ENCODE results near the gene NDST1. TPM values are rescaled to one million over a fixed set of nuclear protein-coding genes. Genes with fewer than 3 reads are reported as not detected.

Gene NDST1
- total RNA-seq, 3 donors from 2014 or later = 5.0 to 8.0 (median 5.6) TPM

DNA sequence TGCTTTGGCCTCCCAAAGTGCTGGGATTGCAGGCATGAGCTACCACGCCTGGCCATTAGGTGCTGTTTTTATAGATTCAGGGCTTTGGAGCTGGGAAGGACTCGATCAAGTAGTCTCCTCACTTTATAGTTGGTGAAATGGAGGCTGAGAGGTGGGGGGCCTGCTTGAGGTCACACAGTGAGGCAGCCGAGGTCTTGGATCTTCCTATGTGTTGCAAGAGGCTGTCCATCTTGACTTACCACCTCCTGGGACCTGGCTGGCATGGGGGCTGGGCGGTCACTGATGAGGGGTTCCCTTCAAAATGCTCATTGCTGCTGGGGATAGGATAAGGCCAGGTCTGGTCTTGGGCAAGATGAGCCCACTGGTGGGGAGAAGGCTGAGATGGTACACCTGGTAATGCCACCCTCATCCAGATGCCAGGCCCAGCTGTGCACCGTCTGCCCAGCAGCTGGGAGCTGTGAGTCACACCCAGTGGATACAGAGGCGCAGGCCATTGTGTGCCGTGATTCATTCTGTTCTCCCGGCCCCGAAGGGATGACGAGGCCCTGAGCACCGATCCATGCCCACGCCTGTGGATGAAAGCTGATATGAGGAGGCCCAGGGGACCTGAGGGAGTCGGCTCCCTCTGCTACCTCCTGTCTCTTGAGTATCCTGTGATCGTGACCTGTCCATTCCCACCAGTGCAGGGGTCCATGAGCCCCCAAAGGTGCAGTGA, 10.5 kb upstream of the NDST1 start:
- Mint-ChIP-seq H3K27me3 (ENCODE audit: low read depth) (no peaks in the 10 kb centered on the region), H3K36me3 (ENCODE audit: insufficient read depth) (no peaks in the 10 kb centered on the region), H3K9me3 (no peaks in the 10 kb centered on the region), H3K4me1 (ENCODE audit: low read depth) (no peaks in the 10 kb centered on the region), H3K4me3 (no peak overlapping the region)
- ATAC-seq (no peak), DNase-seq (no peak)

DNA sequence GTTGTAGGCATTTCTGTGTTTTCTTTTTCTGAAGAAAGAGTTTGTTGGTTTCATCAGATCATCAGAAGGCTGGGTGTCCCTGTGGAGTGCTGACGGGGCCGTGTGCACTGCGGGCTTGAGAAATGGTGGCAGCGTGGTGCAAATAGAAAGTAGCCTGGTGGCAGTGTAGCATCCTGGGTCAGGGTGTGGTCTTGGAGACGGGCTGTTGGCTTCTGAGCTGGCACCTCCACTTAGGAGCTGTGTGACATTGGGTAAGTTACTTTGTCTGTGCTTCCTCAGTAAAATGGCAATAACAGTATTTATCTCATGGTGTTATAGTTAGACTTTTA, 10.0 kb upstream of the NDST1 start:
- no peak overlapping the region for H3K4me3 Mint-ChIP-seq
- H3K9me3 Mint-ChIP-seq = no peaks in the 10 kb centered on the region
- H3K4me1 Mint-ChIP-seq (ENCODE audit: low read depth) = no peaks in the 10 kb centered on the region
- no peaks in the 10 kb centered on the region for H3K27me3 Mint-ChIP-seq (ENCODE audit: low read depth)
- ATAC-seq = no peak
- DNase-seq = no peak
- no peaks in the 10 kb centered on the region for H3K36me3 Mint-ChIP-seq (ENCODE audit: insufficient read depth)

DNA sequence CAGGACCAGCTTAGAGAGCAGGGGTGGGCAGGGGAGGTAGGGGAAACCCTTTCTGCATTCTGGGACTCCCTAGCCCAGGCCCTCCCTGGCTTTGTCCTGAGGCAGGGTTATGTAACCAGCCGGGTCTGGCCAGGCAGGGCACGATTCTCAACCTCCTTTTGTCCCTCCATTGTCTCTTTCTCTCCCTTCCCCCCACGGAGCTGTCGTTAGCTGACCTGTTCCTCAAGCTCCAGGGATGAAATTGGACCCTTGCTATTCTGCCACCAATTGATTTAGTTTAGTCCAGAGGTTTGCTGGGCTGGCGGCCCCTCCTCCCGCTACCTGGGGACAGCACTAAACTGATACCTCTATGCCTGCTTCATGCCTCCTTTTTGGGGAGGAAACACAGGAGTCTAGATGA, 9.4 kb upstream of the NDST1 start:
- Mint-ChIP-seq H3K27me3 (ENCODE audit: low read depth) (no peaks in the 10 kb centered on the region), H3K4me1 (ENCODE audit: low read depth) (no peaks in the 10 kb centered on the region), H3K36me3 (ENCODE audit: insufficient read depth) (no peaks in the 10 kb centered on the region), H3K9me3 (no peaks in the 10 kb centered on the region), H3K4me3 (no peak overlapping the region)
- ATAC-seq (no peak), DNase-seq (no peak)

DNA sequence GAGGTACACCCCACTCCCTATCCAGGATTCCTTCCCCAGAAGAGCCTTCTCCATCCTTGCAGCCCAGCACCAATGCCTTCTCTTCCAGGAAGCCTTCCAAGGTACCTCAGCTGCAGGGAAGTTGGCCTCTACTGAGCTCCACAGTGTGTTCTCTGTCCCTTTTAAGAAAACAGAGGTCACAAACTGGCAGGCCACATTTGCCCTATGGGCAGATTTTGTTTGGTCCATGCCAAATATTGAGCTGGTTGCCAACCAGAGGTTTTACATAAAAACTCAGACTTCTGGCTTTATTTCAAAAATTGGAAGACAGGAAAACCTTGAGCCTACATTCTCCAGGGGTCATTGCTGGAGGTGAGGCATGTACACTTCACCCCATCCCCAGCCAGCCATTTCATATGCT, 9.0 kb upstream of the NDST1 start:
- Mint-ChIP-seq H3K4me3 (no peak overlapping the region), H3K27me3 (ENCODE audit: low read depth) (no peaks in the 10 kb centered on the region), H3K9me3 (no peaks in the 10 kb centered on the region), H3K4me1 (ENCODE audit: low read depth) (no peaks in the 10 kb centered on the region), H3K36me3 (ENCODE audit: insufficient read depth) (no peaks in the 10 kb centered on the region)
- ATAC-seq (no peak), DNase-seq (no peak)

DNA sequence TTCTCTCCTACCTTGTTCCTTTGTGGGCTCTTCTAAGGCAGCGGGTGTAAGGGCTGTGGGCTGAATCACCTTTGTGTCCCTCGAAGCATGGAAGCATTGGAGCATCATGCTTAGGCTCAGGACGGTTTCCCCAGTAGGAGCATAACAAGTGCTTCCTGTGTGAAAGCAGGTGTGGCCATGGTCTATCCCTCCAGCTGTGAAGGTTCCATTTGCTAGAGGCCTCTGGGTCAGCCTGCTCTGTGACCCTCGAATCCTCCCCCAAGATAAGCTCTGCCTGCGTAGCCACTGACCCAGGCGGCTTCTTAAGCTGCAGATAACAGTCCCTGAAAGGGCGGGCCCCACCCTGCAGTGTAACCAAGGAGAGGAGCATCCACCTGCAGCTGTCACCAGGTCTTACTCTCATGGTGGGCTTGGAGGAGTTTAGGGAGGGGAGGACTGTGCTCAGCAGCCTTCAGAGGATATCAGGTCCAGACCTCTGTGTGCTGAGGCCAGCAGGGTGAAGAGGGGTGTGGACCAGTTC, 8.4 kb upstream of the NDST1 start:
- no peaks in the 10 kb centered on the region for H3K36me3 Mint-ChIP-seq (ENCODE audit: insufficient read depth)
- ATAC-seq (no peak), DNase-seq (no peak)
- no peaks in the 10 kb centered on the region for H3K9me3 Mint-ChIP-seq
- H3K4me1 Mint-ChIP-seq (ENCODE audit: low read depth) = no peaks in the 10 kb centered on the region
- no peak overlapping the region for H3K4me3 Mint-ChIP-seq
- H3K27me3 Mint-ChIP-seq (ENCODE audit: low read depth) = no peaks in the 10 kb centered on the region

DNA sequence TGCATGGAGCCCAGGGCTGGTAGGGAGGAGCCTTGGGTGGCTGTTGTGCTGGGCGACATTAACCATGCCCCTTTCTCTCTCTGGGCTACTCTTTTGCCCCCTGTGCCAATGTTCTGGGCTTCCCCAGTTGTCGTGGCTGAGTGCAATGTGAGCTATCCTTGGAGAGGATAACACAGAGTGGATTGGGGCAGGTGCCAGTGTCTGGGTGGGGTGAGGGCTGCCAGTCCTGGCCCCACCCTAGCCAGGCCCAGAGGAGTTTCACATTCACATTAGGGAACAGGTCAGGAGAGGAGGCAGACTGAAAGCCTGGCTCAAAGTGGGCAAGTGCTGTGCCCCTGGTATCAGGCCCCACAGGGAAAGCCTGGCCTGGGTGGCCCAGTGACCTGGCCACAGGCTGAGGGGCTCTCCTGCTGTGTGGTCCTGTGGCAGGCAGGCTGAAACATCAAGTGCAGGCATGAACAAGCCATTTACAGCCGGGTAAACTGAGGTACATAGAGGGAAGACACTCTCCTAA, 7.5 kb upstream of the NDST1 start:
- DNase-seq = no peak
- H3K4me1 Mint-ChIP-seq (ENCODE audit: low read depth) = no peaks in the 10 kb centered on the region
- no peak overlapping the region for H3K4me3 Mint-ChIP-seq
- no peaks in the 10 kb centered on the region for H3K9me3 Mint-ChIP-seq
- ATAC-seq = no peak
- no peaks in the 10 kb centered on the region for H3K27me3 Mint-ChIP-seq (ENCODE audit: low read depth)
- H3K36me3 Mint-ChIP-seq (ENCODE audit: insufficient read depth) = no peaks in the 10 kb centered on the region

DNA sequence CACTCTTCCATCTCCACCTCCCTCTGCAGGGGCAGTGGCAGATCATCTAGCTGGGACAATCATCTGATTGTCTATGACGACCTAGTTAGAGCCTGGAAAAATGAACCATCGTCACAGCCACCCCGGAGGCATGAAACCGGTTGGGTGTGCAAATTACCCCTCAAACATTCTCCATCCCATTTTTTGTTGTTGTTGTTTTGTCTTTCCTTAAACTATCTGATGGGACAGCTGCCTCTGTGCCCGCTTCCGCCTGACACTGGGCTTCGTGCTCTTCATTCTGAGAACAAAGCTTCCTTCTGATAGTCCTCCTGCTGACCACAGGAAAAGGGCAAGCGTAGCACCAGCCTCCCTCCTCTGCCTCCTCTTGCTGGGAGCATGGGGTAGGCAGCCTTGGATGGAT, 7.0 kb upstream of the NDST1 start:
- no peak overlapping the region for H3K4me3 Mint-ChIP-seq
- H3K27me3 Mint-ChIP-seq (ENCODE audit: low read depth) = no peaks in the 10 kb centered on the region
- H3K9me3 Mint-ChIP-seq = no peaks in the 10 kb centered on the region
- H3K36me3 Mint-ChIP-seq (ENCODE audit: insufficient read depth) = no peaks in the 10 kb centered on the region
- H3K4me1 Mint-ChIP-seq (ENCODE audit: low read depth) = no peaks in the 10 kb centered on the region
- DNase-seq = no peak
- ATAC-seq = no peak

DNA sequence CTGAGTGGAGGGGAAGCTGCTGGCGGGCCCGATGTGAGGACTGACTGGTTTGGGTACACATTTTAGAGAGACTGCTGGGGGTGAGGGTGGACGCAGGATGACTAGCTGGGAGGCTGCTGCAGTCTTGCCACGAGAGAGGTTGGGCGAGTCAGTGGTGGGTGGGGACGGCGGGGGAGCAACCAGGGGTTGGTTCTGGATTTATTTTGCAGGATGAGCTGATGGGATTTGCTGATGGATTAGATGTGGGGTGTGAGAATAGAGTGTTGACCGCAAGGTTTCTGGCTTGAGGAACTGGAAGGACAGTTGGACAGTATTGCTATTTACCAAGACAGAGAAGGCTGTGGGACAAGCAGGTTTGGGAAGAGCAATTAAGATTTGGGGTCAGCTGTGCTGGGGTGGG, 5.8 kb upstream of the NDST1 start:
- H3K4me1 Mint-ChIP-seq (ENCODE audit: low read depth) = no peaks in the 10 kb centered on the region
- H3K27me3 Mint-ChIP-seq (ENCODE audit: low read depth) = no peaks in the 10 kb centered on the region
- no peak for DNase-seq
- ATAC-seq = no peak
- H3K4me3 Mint-ChIP-seq = no peak overlapping the region
- H3K9me3 Mint-ChIP-seq = no peaks in the 10 kb centered on the region
- H3K36me3 Mint-ChIP-seq (ENCODE audit: insufficient read depth) = no peaks in the 10 kb centered on the region

DNA sequence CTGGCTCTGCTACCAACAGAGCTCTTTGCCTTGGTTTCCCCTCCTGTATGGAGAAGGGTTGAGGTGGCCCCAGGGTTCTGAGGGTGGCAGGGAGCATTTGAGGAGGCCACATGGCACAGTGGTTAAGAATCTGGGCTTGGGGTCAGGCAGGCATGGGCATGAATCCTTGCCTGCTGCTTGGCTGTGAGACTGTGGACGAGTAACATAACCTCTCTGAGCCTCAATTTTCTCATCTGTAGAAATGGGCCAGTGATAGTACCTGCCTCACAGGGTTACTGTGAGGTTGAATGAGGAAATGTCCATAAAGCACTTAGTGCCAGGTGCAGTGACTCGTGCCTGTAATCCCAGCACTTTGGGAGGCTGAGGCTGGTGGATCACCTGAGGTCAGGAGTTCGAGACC, 5.1 kb upstream of the NDST1 start:
- no peak for DNase-seq
- ATAC-seq = no peak
- Mint-ChIP-seq H3K27me3 (ENCODE audit: low read depth) (no peaks in the 10 kb centered on the region), H3K9me3 (no peaks in the 10 kb centered on the region), H3K4me1 (ENCODE audit: low read depth) (no peaks in the 10 kb centered on the region), H3K36me3 (ENCODE audit: insufficient read depth) (no peaks in the 10 kb centered on the region), H3K4me3 (no peak overlapping the region)

DNA sequence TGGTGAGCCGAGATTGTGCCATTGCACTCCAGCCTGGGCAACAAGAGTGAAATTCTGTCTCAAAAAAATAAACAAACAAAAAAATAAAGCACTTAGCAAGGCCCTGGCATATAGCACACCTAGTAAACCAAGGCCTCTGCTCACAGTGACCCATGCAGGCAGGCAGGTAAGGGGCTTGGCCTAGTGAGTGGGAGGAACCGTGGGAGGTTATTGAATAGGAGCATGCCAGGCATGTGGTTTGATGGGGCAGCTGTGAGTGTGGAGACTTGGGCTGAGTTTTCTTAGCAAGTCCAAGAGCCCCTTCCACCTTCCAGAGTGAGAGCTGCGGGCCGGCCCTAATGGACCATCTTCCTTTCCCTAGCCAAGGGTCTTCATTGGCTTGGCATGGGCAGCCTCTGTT, 4.5 kb upstream of the NDST1 start:
- Mint-ChIP-seq H3K27me3 (ENCODE audit: low read depth) (no peaks in the 10 kb centered on the region), H3K4me1 (ENCODE audit: low read depth) (no peaks in the 10 kb centered on the region), H3K4me3 (no peak overlapping the region), H3K9me3 (no peaks in the 10 kb centered on the region), H3K36me3 (ENCODE audit: insufficient read depth) (no peaks in the 10 kb centered on the region)
- no peak for ATAC-seq
- no peak for DNase-seq

DNA sequence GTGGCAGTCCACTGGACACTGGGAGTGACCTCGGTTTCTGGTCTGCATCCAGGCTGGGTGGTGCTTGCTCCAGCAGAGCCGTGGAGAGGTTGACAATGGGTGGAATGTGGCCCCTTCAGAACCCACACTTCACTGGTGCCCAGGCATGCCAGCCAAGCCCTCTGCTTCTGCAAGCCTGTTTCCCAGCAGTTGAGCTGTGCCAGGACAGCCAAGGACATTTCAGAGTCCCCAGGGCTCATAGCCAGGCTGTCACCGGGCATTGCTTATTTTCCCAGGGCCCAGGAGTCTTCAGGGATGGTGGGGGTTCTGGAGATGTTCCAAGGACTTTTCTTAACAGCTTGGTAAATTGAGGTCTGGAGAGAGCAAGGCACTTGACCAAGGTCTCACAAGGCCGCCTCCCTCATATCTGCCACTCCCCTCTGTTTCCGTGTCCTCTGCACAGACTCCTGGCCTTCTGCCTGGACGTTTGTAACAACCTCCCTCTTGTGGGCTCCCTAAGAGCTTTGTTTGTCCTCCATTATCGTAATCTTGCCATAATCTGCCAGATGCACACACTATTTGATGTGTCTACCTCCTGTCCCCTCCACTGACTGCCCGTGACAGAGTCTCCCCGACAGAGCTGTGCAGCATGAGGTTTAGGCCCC, 3.8 kb upstream of the NDST1 start:
- ATAC-seq = no peak
- no peak overlapping the region for H3K4me3 Mint-ChIP-seq
- no peaks in the 10 kb centered on the region for H3K36me3 Mint-ChIP-seq (ENCODE audit: insufficient read depth)
- no peaks in the 10 kb centered on the region for H3K9me3 Mint-ChIP-seq
- DNase-seq = no peak
- no peaks in the 10 kb centered on the region for H3K4me1 Mint-ChIP-seq (ENCODE audit: low read depth)
- H3K27me3 Mint-ChIP-seq (ENCODE audit: low read depth) = no peaks in the 10 kb centered on the region

DNA sequence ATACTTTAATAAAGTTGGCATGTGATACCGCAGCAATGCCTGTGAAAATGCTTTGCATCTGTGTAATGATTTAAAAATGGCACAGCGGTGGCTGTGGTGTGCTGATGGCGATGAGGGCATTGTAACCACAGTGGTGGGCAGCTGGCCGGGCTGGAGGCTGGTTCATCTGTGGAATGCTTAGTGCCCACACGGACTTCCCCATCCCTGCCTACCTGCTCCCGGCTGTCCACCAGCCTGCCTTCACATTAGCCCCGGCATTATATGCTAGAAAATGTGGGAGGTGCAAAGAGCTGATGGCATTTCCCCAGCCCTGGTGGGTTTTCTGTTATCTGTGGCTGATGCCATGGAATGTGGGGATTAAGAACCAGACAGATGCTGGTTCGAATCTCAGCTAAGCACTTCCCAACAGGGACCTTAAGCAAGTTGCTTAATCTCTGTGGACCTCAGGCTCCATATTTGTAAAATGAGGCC, 2.9 kb upstream of the NDST1 start:
- no peaks in the 10 kb centered on the region for H3K27me3 Mint-ChIP-seq (ENCODE audit: low read depth)
- no peaks in the 10 kb centered on the region for H3K36me3 Mint-ChIP-seq (ENCODE audit: insufficient read depth)
- no peaks in the 10 kb centered on the region for H3K9me3 Mint-ChIP-seq
- DNase-seq (no peak), ATAC-seq (no peak)
- no peak overlapping the region for H3K4me3 Mint-ChIP-seq
- H3K4me1 Mint-ChIP-seq (ENCODE audit: low read depth) = no peaks in the 10 kb centered on the region

DNA sequence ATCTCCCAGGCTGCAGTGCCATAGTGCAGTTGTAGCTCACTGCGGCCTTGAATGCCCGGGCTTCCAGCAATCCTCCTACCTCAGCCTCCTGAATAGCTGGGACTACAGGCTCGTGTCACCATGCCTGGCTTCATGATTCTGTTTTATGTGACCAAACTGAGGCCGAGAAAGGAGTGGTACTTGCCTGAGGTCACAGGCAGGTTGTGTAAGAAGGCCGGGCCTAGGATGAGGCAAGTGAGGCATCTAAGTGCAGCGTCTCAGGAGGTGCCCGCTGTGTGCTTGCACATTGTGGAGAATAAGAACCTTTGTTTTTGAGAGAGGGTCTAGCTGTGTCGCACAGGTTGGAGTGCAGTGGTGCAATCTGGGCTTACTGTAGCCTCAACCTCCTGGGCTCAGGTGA, 2.1 kb upstream of the NDST1 start:
- H3K27me3 Mint-ChIP-seq (ENCODE audit: low read depth) = no peaks in the 10 kb centered on the region
- no peak for ATAC-seq
- no peak for DNase-seq
- no peaks in the 10 kb centered on the region for H3K9me3 Mint-ChIP-seq
- no peaks in the 10 kb centered on the region for H3K36me3 Mint-ChIP-seq (ENCODE audit: insufficient read depth)
- H3K4me1 Mint-ChIP-seq (ENCODE audit: low read depth) = no peaks in the 10 kb centered on the region
- no peak overlapping the region for H3K4me3 Mint-ChIP-seq

DNA sequence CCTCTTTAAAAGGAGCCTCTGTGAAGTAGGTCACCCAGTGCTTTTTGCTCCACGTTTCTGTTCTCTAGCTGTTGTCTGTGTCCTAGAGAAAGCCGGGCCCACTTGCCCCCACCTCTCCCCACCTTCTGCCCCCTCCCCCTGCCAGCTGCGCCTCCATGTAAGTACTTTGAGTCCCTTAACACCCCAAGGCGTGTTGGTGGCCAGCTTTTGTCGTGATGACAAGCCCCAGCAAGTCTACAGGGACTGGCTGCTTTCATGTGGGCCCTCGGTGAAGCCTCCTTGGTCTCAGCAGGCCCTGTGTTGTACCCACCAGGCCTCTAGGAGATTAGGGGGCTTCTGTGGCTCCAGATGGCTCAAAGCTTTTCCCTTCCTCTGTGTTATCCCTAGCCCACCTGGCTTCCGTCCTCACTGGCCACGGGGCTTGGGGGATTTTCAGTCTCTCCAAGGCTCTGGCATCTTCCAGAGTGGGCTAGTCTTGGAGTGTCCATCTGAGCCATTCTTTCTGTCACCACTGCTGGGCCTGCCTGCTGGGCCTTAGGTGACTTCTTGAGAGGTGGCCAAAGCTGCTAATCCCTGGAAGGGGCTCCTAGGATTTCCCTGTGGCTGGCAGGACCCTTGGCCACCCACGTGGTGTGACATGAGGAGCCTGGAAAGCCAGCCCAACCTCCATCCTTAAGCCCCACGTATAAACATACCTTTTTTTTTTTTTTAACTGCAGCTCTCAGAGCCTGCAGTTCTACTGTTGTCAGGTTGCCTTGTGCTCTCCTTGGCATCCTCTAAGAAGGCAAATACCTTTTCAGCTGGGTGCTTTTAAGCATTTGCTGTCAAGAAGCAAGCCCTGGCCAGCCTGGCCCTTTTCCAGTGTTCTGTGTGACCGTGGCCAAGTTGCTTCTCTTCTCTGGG, 1.1 kb upstream of the NDST1 start:
- DNase-seq (no peak), ATAC-seq (no peak)
- no peaks in the 10 kb centered on the region for H3K4me1 Mint-ChIP-seq (ENCODE audit: low read depth)
- no peaks in the 10 kb centered on the region for H3K27me3 Mint-ChIP-seq (ENCODE audit: low read depth)
- no peak overlapping the region for H3K4me3 Mint-ChIP-seq
- no peaks in the 10 kb centered on the region for H3K9me3 Mint-ChIP-seq
- no peaks in the 10 kb centered on the region for H3K36me3 Mint-ChIP-seq (ENCODE audit: insufficient read depth)

All from activated T-cell treated with anti-CD3 and anti-CD28 coated beads, Interleukin-2, amount 50 U/mL, for 4 hours (primary cell).